PC-3 (cell line): Measurements from ENCODE around the gene ARSB. TPM values are rescaled to one million over a fixed set of nuclear protein-coding genes. Genes with fewer than 3 reads are reported as not detected.

ENCODE experiments used
- ATAC-seq: fragments of 200-7000 bp; cut with Tn5 transposase; 2 replicates; pipeline ENCODE4 v1.9.1; 2020; ENCODE audit warnings: mild to moderate bottlenecking, moderate library complexity
- BruUV-seq: library from RNA; stranded (reverse); fragments of 400-500 nt; replicated peaks from 2 replicates; lab custom pipeline; 2021; lab: Mats Ljungman, UMichigan
- CTCF ChIA-PET: fragments of 300-600 bp; sonication (Branson Sonifier 250); formaldehyde crosslinking; loops from one replicate; lab custom pipeline; 2022; ENCODE audit warnings: antibody characterized with exemption; lab: Charles Lee
- POLR2A ChIA-PET: fragments of 300-600 bp; sonication (Branson Sonifier 250); formaldehyde crosslinking; loops from one replicate; lab custom pipeline; 2022; ENCODE audit warnings: antibody characterized with exemption; ENCODE audit not compliant: unreplicated experiment; lab: Charles Lee
- DNase-seq: peaks from one replicate; pipeline ENCODE4 v3.0.0-alpha.2; 2015
- H2AFZ ChIP-seq: fragments of 300-600 bp; sonication (generic); 2 replicates; pipeline ENCODE4 v1.6.0; 2016; ENCODE audit warnings: antibody characterized with exemption, low read length
- H3F3A ChIP-seq: fragments of 300-600 bp; sonication (generic); one replicate; pipeline ENCODE4 v1.6.0; 2017; ENCODE audit warnings: antibody characterized with exemption, low read length, control low read depth, mild to moderate bottlenecking; ENCODE audit not compliant: unreplicated experiment
- H3K27ac ChIP-seq: fragments of 300-600 bp; sonication (generic); 2 replicates; pipeline ENCODE4 v1.5.1; 2016; ENCODE audit warnings: mild to moderate bottlenecking, low read length
- H3K27me3 ChIP-seq: fragments of 300-600 bp; sonication (generic); 2 replicates; pipeline ENCODE4 v1.6.1; 2016; ENCODE audit warnings: low read length, mixed read lengths
- H3K36me3 ChIP-seq: fragments of 300-600 bp; sonication (generic); 2 replicates; pipeline ENCODE4 v1.6.1; 2016; ENCODE audit warnings: low read depth, mixed run types, low read length, mixed read lengths
- H3K4me1 ChIP-seq: fragments of 300-600 bp; sonication (generic); 2 replicates; pipeline ENCODE4 v1.5.1; 2016; ENCODE audit warnings: low read length; ENCODE audit not compliant: insufficient read depth
- H3K4me2 ChIP-seq: fragments of 300-600 bp; sonication (generic); 2 replicates; pipeline ENCODE4 v1.6.0; 2016; ENCODE audit warnings: low read length
- H3K4me3 ChIP-seq: fragments of 300-600 bp; sonication (generic); 2 replicates; pipeline ENCODE4 v1.5.1; 2016; ENCODE audit warnings: mild to moderate bottlenecking, low read length, mixed read lengths
- H3K79me2 ChIP-seq: fragments of 300-600 bp; sonication (generic); 2 replicates; pipeline ENCODE4 v1.6.1; 2017; ENCODE audit warnings: low read length, mixed read lengths
- H3K9ac ChIP-seq: fragments of 300-600 bp; sonication (generic); 2 replicates; pipeline ENCODE4 v1.6.0; 2016; ENCODE audit warnings: mild to moderate bottlenecking, low read length
- H3K9me2 ChIP-seq: fragments of 300-600 bp; sonication (generic); replicated peaks from 2 replicates; pipeline ENCODE4 v1.6.1; 2016; ENCODE audit warnings: mixed run types, low read length, mixed read lengths
- H3K9me3 ChIP-seq: fragments of 300-600 bp; sonication (generic); 2 replicates; pipeline ENCODE4 v1.6.1; 2016; ENCODE audit warnings: low read length, mixed read lengths
- H4K20me1 ChIP-seq: fragments of 300-600 bp; sonication (generic); 2 replicates; pipeline ENCODE4 v1.6.1; 2016; ENCODE audit warnings: low read length, mixed read lengths
- EZH2 ChIP-seq: fragments of 300-600 bp; sonication (generic); IDR thresholded peaks from one replicate; pipeline ENCODE4 v1.6.1; 2017; ENCODE audit warnings: antibody characterized with exemption, mild to moderate bottlenecking, low read length; ENCODE audit not compliant: unreplicated experiment
- EZH2phosphoT487 ChIP-seq: fragments of 300-600 bp; sonication (generic); IDR thresholded peaks from 2 replicates; pipeline ENCODE4 v1.6.1; 2018; ENCODE audit warnings: mild to moderate bottlenecking, antibody characterized with exemption, low read length, borderline replicate concordance
- intact Hi-C: fragments of 100-400 bp; cut with micrococcal nuclease; formaldehyde crosslinking; loops from 2 replicates; pipeline ENCODE4 v1.9.0; 2023
- total RNA-seq: library from RNA; depleted of rRNA; stranded (reverse); fragments of >200 nt; gene quantifications from 2 replicates; pipeline ENCODE4 v1.2.3, GENCODE V29; 2014
- TF ChIP-seq, protein P1 (sequence below): fragments of 300-600 bp; sonication (generic); conservative IDR thresholded peaks from 2 replicates; pipeline ENCODE4 v1.5.1; 2017; ENCODE audit warnings: antibody characterized with exemption, low read depth, mild to moderate bottlenecking, low read length

The ARSB gene
- total RNA-seq, 1 experiment from 2014 or later = 8.1 TPM

DNA sequence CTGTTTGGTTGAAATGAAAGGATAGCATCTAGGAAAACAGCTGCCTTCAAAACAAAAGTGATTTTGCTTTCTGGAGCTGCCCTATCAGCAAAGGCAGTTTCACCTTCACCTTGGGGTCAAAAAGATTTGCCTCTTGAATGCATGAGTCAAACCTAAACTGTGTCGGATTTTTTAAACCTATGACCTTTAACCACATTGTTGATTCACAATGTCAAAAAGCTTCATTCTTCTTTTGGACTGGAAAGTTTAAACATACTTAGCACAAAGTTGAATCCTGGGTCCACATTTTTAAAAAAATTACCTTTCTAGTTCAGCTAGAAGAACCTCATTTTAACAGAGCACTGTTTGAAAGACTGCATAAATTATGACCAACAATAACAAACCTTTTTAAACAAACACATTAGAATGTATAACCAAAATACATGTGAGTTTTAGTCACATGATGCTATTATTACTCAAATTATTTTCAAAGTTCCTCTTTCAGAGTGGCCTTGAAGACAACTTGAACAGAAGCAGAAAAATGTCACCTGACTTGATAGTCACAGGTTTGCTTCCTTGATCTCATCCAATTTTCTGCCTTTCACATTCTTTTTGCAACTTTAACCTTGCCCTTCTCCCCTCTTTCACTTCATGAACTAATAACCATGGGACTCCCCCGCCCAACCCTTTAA lies 226.8 kb downstream of the ARSB start:
- no peaks in the 10 kb centered on the region for H3K9me3 ChIP-seq
- H3K36me3 ChIP-seq = no peaks in the 10 kb centered on the region
- BruUV-seq = no TSS peak
- H3K9me2 ChIP-seq = no peaks in the 10 kb centered on the region
- no peak overlapping the region for H3K27ac ChIP-seq
- ChIA-PET CTCF (no interaction called here), POLR2A (no interaction called here)
- H3K9ac ChIP-seq = no peak overlapping the region
- H3F3A ChIP-seq = no peaks in the 10 kb centered on the region
- TF ChIP-seq, protein P1, sequence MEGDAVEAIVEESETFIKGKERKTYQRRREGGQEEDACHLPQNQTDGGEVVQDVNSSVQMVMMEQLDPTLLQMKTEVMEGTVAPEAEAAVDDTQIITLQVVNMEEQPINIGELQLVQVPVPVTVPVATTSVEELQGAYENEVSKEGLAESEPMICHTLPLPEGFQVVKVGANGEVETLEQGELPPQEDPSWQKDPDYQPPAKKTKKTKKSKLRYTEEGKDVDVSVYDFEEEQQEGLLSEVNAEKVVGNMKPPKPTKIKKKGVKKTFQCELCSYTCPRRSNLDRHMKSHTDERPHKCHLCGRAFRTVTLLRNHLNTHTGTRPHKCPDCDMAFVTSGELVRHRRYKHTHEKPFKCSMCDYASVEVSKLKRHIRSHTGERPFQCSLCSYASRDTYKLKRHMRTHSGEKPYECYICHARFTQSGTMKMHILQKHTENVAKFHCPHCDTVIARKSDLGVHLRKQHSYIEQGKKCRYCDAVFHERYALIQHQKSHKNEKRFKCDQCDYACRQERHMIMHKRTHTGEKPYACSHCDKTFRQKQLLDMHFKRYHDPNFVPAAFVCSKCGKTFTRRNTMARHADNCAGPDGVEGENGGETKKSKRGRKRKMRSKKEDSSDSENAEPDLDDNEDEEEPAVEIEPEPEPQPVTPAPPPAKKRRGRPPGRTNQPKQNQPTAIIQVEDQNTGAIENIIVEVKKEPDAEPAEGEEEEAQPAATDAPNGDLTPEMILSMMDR = no peak
- TF ChIP-seq EZH2phosphoT487 = no peak
- no peak for TF ChIP-seq EZH2
- H3K79me2 ChIP-seq = no peaks in the 10 kb centered on the region
- H3K4me2 ChIP-seq = no peak overlapping the region
- DNase-seq (no peak), ATAC-seq (no peak)
- H3K4me3 ChIP-seq = no peak overlapping the region
- peaks cover 24% of the 10 kb centered on the region for H3K4me1 ChIP-seq
- H2AFZ ChIP-seq = no peak overlapping the region
- intact Hi-C loops = no loop called here
- H3K27me3 ChIP-seq = no peaks in the 10 kb centered on the region
- H4K20me1 ChIP-seq = no peaks in the 10 kb centered on the region

DNA sequence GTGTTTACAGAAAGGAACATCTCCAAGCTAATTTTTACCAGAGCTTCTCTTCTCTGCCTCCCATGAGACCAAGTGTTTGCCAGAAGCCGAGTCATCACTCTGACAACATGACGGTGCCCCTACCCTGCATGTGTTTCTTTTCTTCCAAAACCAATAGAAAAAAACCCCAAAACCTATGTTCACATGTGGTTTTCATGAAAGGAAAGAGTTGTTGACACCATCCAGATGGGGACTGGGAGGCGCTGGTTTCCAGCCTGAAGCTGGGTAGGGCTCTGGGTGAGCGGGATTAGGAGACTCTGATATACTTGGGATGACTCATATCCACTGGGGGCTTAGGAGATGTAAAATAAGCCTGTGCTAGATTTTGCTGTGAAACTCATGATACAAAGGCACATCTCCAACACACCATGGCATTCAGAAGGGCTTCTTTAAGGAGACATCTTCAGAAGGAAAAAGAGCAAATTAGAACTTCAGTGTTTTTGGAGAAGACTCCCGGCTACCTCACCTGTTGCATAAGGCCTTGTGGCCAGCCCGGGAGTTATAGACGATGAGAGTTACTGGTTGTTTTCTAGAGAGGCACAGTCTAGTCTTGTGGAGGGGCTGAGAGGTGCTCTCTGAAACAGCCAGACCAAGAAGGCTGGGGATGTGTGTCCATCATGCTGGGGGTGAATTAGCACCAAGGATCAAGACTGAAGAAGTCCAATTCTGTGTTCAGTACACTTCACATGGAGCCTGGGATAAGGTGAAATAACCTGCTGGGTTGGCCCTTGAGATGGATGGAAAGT lies 227.6 kb downstream of the ARSB start:
- Histone ChIP-seq H3K4me2 (no peak overlapping the region), H3K9me3 (no peaks in the 10 kb centered on the region), H3K27ac (peak overlapping the region; percentile 35), H3K9ac (no peak overlapping the region), H3K79me2 (no peaks in the 10 kb centered on the region), H3K4me1 (peaks cover 24% of the 10 kb centered on the region), H4K20me1 (no peaks in the 10 kb centered on the region), H2AFZ (peak overlapping the region; percentile 55), H3F3A (no peaks in the 10 kb centered on the region), H3K36me3 (no peaks in the 10 kb centered on the region), H3K27me3 (no peaks in the 10 kb centered on the region), H3K9me2 (no peaks in the 10 kb centered on the region), H3K4me3 (no peak overlapping the region)
- no TSS peak for BruUV-seq
- ATAC-seq (no peak; the same call in 1 of the 2 replicates), DNase-seq (peak; percentile 43)
- TF ChIP-seq EZH2phosphoT487 (no peak), EZH2 (no peak)
- TF ChIP-seq, protein P1 = no peak
- ChIA-PET POLR2A (no interaction called here), CTCF (no interaction called here)
- intact Hi-C loops = no loop called here

DNA sequence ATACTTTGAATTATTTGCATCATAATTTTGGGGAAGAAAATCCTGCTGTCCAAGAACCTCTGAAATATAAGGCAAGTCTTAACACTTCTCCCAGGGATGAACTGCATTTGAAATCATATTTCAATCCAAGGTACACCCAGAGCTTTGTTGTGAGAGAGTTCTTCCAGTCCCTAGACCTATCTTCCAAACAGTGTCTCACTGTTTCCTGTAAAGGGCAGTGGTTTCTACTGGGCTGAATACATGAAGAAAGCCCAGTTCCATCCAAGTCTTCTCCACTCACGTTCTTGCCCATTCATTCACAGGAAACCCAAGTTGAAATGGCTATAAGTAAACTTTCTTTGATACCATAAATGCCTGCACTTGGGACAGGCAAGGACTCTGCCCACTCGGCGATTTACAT lies 228.3 kb downstream of the ARSB start:
- Histone ChIP-seq H3K9me3 (no peaks in the 10 kb centered on the region), H3K4me3 (no peak overlapping the region), H3K9ac (no peak overlapping the region), H4K20me1 (no peaks in the 10 kb centered on the region), H3K4me1 (peaks cover 24% of the 10 kb centered on the region), H3K27ac (peak overlapping the region; percentile 35; the same call in 1 of the 2 replicates), H3F3A (no peaks in the 10 kb centered on the region), H3K27me3 (no peaks in the 10 kb centered on the region), H3K79me2 (no peaks in the 10 kb centered on the region), H3K36me3 (no peaks in the 10 kb centered on the region), H3K4me2 (no peak overlapping the region), H3K9me2 (no peaks in the 10 kb centered on the region), H2AFZ (peak overlapping the region; percentile 55; the same call in 1 of the 2 replicates)
- no TSS peak for BruUV-seq
- ChIA-PET POLR2A (no interaction called here), CTCF (no interaction called here)
- intact Hi-C loops = no loop called here
- ATAC-seq (no peak), DNase-seq (no peak)
- TF ChIP-seq, protein P1 = no peak
- TF ChIP-seq EZH2phosphoT487 (no peak), EZH2 (no peak)
